ENCODE measurements around the gene SSBP2. TPM values are rescaled to one million over a fixed set of nuclear protein-coding genes. Genes with fewer than 3 reads are reported as not detected.

Gene SSBP2
- total RNA-seq, 2 donors from 2014 or later, result 25.1 to 26.9 TPM

GRCh38 chr5:81397176-81397575 lies 353.7 kb downstream of the SSBP2 start:
- H3K27me3 ChIP-seq (replicated peaks; ENCODE audit: insufficient read depth), result no peaks in the 10 kb centered on the region
- no peak overlapping the region for H3K27ac ChIP-seq
- H3K4me3 ChIP-seq, result no peak overlapping the region
- H3K9me3 ChIP-seq, result no peaks in the 10 kb centered on the region
- no peaks in the 10 kb centered on the region for H3K36me3 ChIP-seq
- H3K4me1 ChIP-seq (replicated peaks), result no peaks in the 10 kb centered on the region
- TF ChIP-seq POLR2AphosphoS5 (IDR thresholded peaks at IDR 0.05) (no peak), CTCF (IDR thresholded peaks at IDR 0.05) (no peak), POLR2A (IDR thresholded peaks at IDR 0.05) (no peak)
- WGBS, result 2% methylated on average over 3 of the region's 3 CpGs
- intact Hi-C loops (cut with DNase I), result no loop called here
- DNase-seq (ENCODE audit: low spot score), result no peak

- Histone ChIP-seq H3K27ac (no peak overlapping the region), H3K27me3 (replicated peaks; ENCODE audit: insufficient read depth) (no peaks in the 10 kb centered on the region), H3K36me3 (no peaks in the 10 kb centered on the region), H3K4me3 (no peak overlapping the region), H3K4me1 (replicated peaks) (no peaks in the 10 kb centered on the region), H3K9me3 (no peaks in the 10 kb centered on the region)
- TF ChIP-seq POLR2AphosphoS5 (IDR thresholded peaks at IDR 0.05) (no peak), POLR2A (IDR thresholded peaks at IDR 0.05) (no peak), CTCF (IDR thresholded peaks at IDR 0.05) (no peak)
- no peak for DNase-seq (ENCODE audit: low spot score)
- intact Hi-C loops (cut with DNase I), result no loop called here
- WGBS, result 74% methylated on average over 3 of the region's 3 CpGs
Measured at GRCh38 chr5:81395262-81395661, 355.6 kb downstream of the SSBP2 start.

GRCh38 chr5:81393783-81394718 lies 356.8 kb downstream of the SSBP2 start, which contains the start of gene ACOT12:
ACOT12 (minus strand) TSS chr5:81394134; CDS start chr5:81394114, 20 bp downstream.
- no peaks in the 10 kb centered on the region for H3K9me3 ChIP-seq
- H3K27ac ChIP-seq, result no peak within 1 kb of the TSS
- no peak for TF ChIP-seq POLR2AphosphoS5 (IDR thresholded peaks at IDR 0.05)
- no peak for TF ChIP-seq POLR2A (IDR thresholded peaks at IDR 0.05)
- no peak for TF ChIP-seq CTCF (IDR thresholded peaks at IDR 0.05)
- no peaks in the 10 kb centered on the region for H3K27me3 ChIP-seq (replicated peaks; ENCODE audit: insufficient read depth)
- no peaks in the 10 kb centered on the region for H3K4me1 ChIP-seq (replicated peaks)
- WGBS, result 4% methylated on average over 34 of the region's 77 CpGs
- intact Hi-C loops (cut with DNase I), result no loop called here
- H3K4me3 ChIP-seq, result peak within 1 kb of the TSS; percentile 38 to 42
- H3K36me3 ChIP-seq, result no peaks in the 10 kb centered on the region
- no peak for DNase-seq (ENCODE audit: low spot score)

GRCh38 chr5:81393430-81393782 lies 357.5 kb downstream of the SSBP2 start:
- no peak overlapping the region for H3K27ac ChIP-seq
- 30% methylated on average over 10 of the region's 10 CpGs for WGBS
- no peak for DNase-seq (ENCODE audit: low spot score)
- intact Hi-C loops (cut with DNase I), result no loop called here
- H3K27me3 ChIP-seq (replicated peaks; ENCODE audit: insufficient read depth), result no peaks in the 10 kb centered on the region
- H3K4me3 ChIP-seq, result peak overlapping the region; percentile 38 to 42
- no peaks in the 10 kb centered on the region for H3K9me3 ChIP-seq
- TF ChIP-seq CTCF (IDR thresholded peaks at IDR 0.05) (no peak), POLR2A (IDR thresholded peaks at IDR 0.05) (no peak), POLR2AphosphoS5 (IDR thresholded peaks at IDR 0.05) (no peak)
- no peaks in the 10 kb centered on the region for H3K4me1 ChIP-seq (replicated peaks)
- H3K36me3 ChIP-seq, result no peaks in the 10 kb centered on the region

- DNase-seq (ENCODE audit: low spot score), result no peak
- intact Hi-C loops (cut with DNase I), result no loop called here
- TF ChIP-seq POLR2A (IDR thresholded peaks at IDR 0.05) (no peak), CTCF (IDR thresholded peaks at IDR 0.05) (no peak), POLR2AphosphoS5 (IDR thresholded peaks at IDR 0.05) (no peak)
- H3K36me3 ChIP-seq, result no peaks in the 10 kb centered on the region
- H3K9me3 ChIP-seq, result no peaks in the 10 kb centered on the region
- no peak overlapping the region for H3K27ac ChIP-seq
- no peaks in the 10 kb centered on the region for H3K27me3 ChIP-seq (replicated peaks; ENCODE audit: insufficient read depth)
- no peaks in the 10 kb centered on the region for H3K4me1 ChIP-seq (replicated peaks)
- no peak overlapping the region for H3K4me3 ChIP-seq
Measured at GRCh38 chr5:81389025-81389424, 361.9 kb downstream of the SSBP2 start.

Data from prostate gland (tissue), 2 donors.